ENCODE measurements around the gene ARID1A. TPM values are rescaled to one million over a fixed set of nuclear protein-coding genes. Genes with fewer than 3 reads are reported as not detected.
"Not testable (repeated sequence)": the region's sequence is repeated elsewhere in the genome, so short reads cannot be mapped to it uniquely, and the experiment has no call there.

The ARID1A gene
- total RNA-seq (10 to 100 TPM; 28.6 to 90.3 (median 55.6) TPM), polyA plus RNA-seq (10 to 100 TPM; 11.3 to 33.7 (median 24.5) TPM)
- long read RNA-seq, donor 1, transcript ARID1A-217 (1 exons, 3,046 nt): major isoform, 17 of 23 reads
- long read RNA-seq, donor 1, partial matches to known transcripts: 6 of 23 reads
- long read RNA-seq, donor 1, other reads (novel, unspliced or antisense): 0 of 23 reads
- long read RNA-seq, donor 2, transcript ARID1A-217 (1 exons, 3,046 nt): major isoform, 30 of 47 reads
- long read RNA-seq, donor 2, partial matches to known transcripts: 17 of 47 reads
- long read RNA-seq, donor 2, other reads (novel, unspliced or antisense): 0 of 47 reads
- long read RNA-seq, donor 3, transcript ARID1A-217 (1 exons, 3,046 nt): major isoform, 19 of 24 reads
- long read RNA-seq, donor 3, partial matches to known transcripts: 5 of 24 reads
- long read RNA-seq, donor 3, other reads (novel, unspliced or antisense): 0 of 24 reads
- long read RNA-seq, donor 4, partial matches to known transcripts: 1 of 6 reads
- long read RNA-seq, donor 4, other reads (novel, unspliced or antisense): 2 of 6 reads
- long read RNA-seq, donor 5, full-length matches to known transcripts: 4 of 15 reads
- long read RNA-seq, donor 5, partial matches to known transcripts: 11 of 15 reads
- long read RNA-seq, donor 5, other reads (novel, unspliced or antisense): 0 of 15 reads
- long read RNA-seq, donor 6, transcript ARID1A-217 (1 exons, 3,046 nt): major isoform, 6 of 6 reads
- long read RNA-seq, donor 6, partial matches to known transcripts: 0 of 6 reads
- long read RNA-seq, donor 6, other reads (novel, unspliced or antisense): 0 of 6 reads
- long read RNA-seq, donor 7, transcript ARID1A-217 (1 exons, 3,046 nt): major isoform, 11 of 20 reads
- long read RNA-seq, donor 7, partial matches to known transcripts: 8 of 20 reads
- long read RNA-seq, donor 7, other reads (novel, unspliced or antisense): 0 of 20 reads
- long read RNA-seq, donor 8, transcript ARID1A-217 (1 exons, 3,046 nt): major isoform, 16 of 22 reads
- long read RNA-seq, donor 8, partial matches to known transcripts: 6 of 22 reads
- long read RNA-seq, donor 8, other reads (novel, unspliced or antisense): 0 of 22 reads
- long read RNA-seq, donor 9, transcript ARID1A-217 (1 exons, 3,046 nt): major isoform, 37 of 60 reads
- long read RNA-seq, donor 9, partial matches to known transcripts: 20 of 60 reads
- long read RNA-seq, donor 9, other reads (novel, unspliced or antisense): 0 of 60 reads
- long read RNA-seq, donor 10, transcript ARID1A-217 (1 exons, 3,046 nt): major isoform, 11 of 40 reads
- long read RNA-seq, donor 10, partial matches to known transcripts: 29 of 40 reads
- long read RNA-seq, donor 10, other reads (novel, unspliced or antisense): 0 of 40 reads

GRCh38 chr1:26695356-26696118 is at the start of gene ARID1A:
ARID1A (plus strand) TSS chr1:26696015; CDS start chr1:26696404, 389 bp downstream.
- Histone ChIP-seq H3K36me3 (replicated peaks in 1 of 2) (no peaks in the 10 kb centered on the region), H3K27ac (peak within 1 kb of the TSS; percentile 73 to 100 (median 93)), H3K9me3 (replicated peaks in 1 of 3) (no peaks in the 10 kb centered on the region), H3K4me1 (replicated peaks in 1 of 2) (peaks cover 39 to 60% of the 10 kb centered on the region in 2 donors), H3K4me3 (peak within 1 kb of the TSS; percentile 74 to 98 (median 86)), H3K27me3 (no peaks in the 10 kb centered on the region)
- DNase-seq: peak; percentile 94 to 97 (median 95)
- 0% methylated on average over 4 to 76 of the region's 80 CpGs; no CpG with 5 or more reads in 1 of the 4 donors for WGBS, 4 donors
- intact Hi-C loops (cut with DNase I): loop anchor here (5.0 kb wide), 1 partner anchor 87 kb away; no protein-coding TSS in a partner anchor
- TF ChIP-seq POLR2A (IDR thresholded peaks at IDR 0.05) (peak; percentile 79 to 98), CTCF (IDR thresholded peaks at IDR 0.05) (peak in 2 of 6 experiments; percentile 32 to 57)

- WGBS, 4 donors: 73 to 82% (median 76%) methylated on average over 2 of the region's 2 CpGs
- Histone ChIP-seq H3K4me1 (replicated peaks in 1 of 2) (no peaks in the 10 kb centered on the region), H3K27ac (no peak overlapping the region), H3K36me3 (replicated peaks in 1 of 2) (no peaks in the 10 kb centered on the region), H3K4me3 (no peak overlapping the region), H3K27me3 (no peaks in the 10 kb centered on the region), H3K9me3 (replicated peaks in 1 of 3) (no peaks in the 10 kb centered on the region)
- intact Hi-C loops (cut with DNase I): no loop called here
- TF ChIP-seq POLR2A (IDR thresholded peaks at IDR 0.05) (no peak), CTCF (IDR thresholded peaks at IDR 0.05) (no peak)
- DNase-seq: no peak
These were observed 31.0 kb upstream of the ARID1A start for GRCh38 chr1:26664802-26665201.

GRCh38 chr1:26666855-26667254 is 29.0 kb upstream of the ARID1A start:
- intact Hi-C loops (cut with DNase I): no loop called here

GRCh38 chr1:26668106-26668786 is 27.6 kb upstream of the ARID1A start:
- H3K4me3 ChIP-seq; H3K9me3 ChIP-seq (replicated peaks in 1 of 3); H3K36me3 ChIP-seq (replicated peaks in 1 of 2); intact Hi-C loops (cut with DNase I); H3K27me3 ChIP-seq; H3K4me1 ChIP-seq (replicated peaks in 1 of 2); DNase-seq; H3K27ac ChIP-seq: not testable (repeated sequence)
- 69 to 89% (median 82%) methylated on average over 4 of the region's 4 CpGs for WGBS, 4 donors

More at GRCh38 chr1:26666855-26667254, 29.0 kb upstream of the ARID1A start:
- Histone ChIP-seq H3K9me3 (replicated peaks in 1 of 3) (no peaks in the 10 kb centered on the region), H3K27me3 (no peaks in the 10 kb centered on the region), H3K4me1 (replicated peaks in 1 of 2) (no peaks in the 10 kb centered on the region), H3K36me3 (replicated peaks in 1 of 2) (no peaks in the 10 kb centered on the region), H3K4me3 (no peak overlapping the region), H3K27ac (no peak overlapping the region)
- WGBS, 4 donors: 79 to 100% (median 88%) methylated on average over 1 of the region's 1 CpG
- DNase-seq: no peak
- TF ChIP-seq CTCF (IDR thresholded peaks at IDR 0.05) (no peak), POLR2A (IDR thresholded peaks at IDR 0.05) (no peak)
